NCI-H2107 treated with DMSO at 0.1 percent for 48 hours (cell line): ENCODE measurements around the gene RAP2B.
A peak's percentile ranks its signal among the peaks of the same experiment; 100 is the strongest.

Source experiments
- DNase-seq: peaks from one replicate; lab custom pipeline; 2025; ENCODE audit not compliant: unreplicated experiment; lab: John Stamatoyannopoulos, UW

RAP2B gene

GRCh38 chr3:153159771-153160397, 2.1 kb upstream of the RAP2B start:
- DNase-seq = no peak

GRCh38 chr3:153160451-153161137, 1.4 kb upstream of the RAP2B start:
- DNase-seq = peak; percentile 45

GRCh38 chr3:153161138-153161713, 800 bp upstream of the RAP2B start:
- peak; percentile 97 for DNase-seq

GRCh38 chr3:153162513-153163392, 727 bp downstream of the RAP2B start:
- DNase-seq = no peak

DNA sequence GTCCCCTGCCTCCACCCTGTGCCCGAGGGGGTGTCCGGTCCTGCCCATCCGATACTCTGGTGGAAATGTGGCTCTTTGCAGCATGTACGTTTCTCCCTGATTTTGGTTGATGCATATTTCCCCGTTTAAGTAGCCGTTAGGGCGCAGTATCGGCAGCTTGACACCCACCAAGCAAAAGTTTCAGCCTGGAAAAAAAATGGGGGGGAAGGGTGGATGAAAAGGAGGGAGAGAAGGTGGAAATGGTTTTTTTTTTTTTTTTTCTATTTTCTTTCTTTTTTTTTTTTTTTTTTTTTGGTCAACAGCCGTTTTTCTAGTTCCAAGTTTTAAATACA, 1.3 kb downstream of the RAP2B start:
- no peak for DNase-seq

DNA sequence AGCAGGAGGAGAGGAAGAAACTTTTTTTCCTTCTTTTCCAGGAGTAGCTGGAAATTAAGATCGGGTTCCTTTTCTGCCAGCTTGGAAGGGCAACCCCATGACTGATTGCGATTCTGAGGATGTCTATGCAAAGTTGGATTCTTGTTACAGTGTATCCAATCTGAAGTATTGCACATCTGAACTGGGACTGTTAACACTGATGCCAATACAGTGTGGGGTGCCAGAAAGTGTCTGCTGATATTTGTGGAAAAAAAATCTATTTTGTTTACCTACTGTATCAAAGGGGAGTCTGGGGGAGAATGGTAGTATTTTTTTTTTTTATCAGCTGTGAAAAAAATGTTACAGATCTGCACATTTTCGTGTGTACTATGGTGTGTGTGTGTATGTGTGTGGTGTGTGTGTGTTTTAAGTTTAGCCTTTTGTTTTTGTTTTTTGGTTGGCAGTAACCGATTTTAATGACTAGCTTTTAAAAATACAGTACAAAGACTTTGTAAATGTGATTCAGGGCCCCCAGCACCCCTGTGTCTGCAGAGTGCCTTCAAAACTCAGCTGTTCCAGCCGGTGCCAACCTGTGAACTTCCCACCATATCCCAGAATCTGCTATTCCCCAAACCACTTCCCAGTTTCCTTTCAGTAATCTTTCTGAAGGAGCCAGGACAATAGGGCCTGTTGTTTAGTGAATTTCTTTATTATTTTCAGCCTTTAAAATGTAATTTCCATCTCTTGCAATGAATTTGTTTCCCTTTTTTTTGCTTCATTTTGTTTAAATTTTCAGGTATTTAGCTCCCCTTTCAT, 1.9 kb downstream of the RAP2B start:
- no peak for DNase-seq

DNA sequence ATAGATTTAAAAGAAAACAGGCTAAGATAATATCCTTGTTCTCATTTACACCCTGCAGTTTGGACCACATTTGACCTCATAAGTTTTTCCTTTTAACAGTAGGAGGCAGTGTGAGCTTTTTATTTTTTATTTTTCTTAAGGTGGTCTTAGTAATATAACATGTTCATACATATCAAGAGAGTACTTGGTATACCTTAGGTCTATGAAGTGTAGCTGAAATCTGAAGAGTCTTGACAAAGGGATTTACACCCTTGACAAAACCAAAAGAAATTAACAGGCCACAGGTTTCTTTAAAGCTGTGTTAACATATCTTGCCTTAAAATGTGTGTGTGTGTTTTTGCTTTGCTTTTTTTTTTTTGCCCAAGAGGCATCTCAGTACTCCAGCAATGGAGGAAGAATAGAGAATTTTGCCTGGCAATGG, 3.2 kb downstream of the RAP2B start:
- DNase-seq = no peak

DNA sequence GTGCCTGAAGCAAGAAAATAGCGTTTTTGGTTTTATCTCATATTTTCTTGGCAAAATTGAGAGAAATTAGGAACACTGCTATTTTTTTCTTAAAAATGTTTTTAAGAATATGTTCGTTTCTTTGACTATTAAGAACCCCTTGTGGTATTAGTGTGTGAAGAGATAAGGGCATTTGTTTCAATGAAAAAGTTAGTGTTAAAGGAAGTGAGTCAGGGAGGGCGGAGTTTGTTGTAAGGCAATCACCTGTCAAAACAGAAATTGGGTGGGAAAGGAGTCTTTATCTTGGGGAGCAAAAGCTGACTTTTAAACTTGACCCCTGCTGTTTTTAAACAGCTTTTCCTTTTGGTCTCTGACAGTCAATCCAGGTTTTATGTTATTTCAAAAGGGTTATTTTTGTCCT, 4.2 kb downstream of the RAP2B start:
- no peak for DNase-seq

DNA sequence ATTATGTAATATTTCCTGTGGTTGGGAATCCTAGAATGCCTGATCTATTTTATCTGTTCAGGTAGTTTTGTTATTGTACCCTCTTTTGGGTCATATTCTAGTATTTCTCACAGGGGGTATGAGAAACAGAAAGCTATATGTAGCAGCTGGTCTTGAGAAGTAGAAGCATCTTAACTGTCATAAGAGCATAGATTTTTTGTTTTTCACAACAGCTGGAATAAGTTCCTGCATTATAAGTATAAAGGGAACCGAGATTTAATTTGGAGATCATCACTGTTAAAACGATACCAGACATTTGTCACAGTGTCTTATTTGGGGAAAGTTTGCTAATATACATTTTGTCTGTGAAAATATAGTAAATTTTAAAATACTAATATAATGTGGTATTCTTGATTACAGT, 4.8 kb downstream of the RAP2B start:
- DNase-seq = no peak

GRCh38 chr3:153169793-153170383, 7.9 kb downstream of the RAP2B start:
- no peak for DNase-seq

GRCh38 chr3:153171256-153171655, 9.2 kb downstream of the RAP2B start:
- no peak for DNase-seq

GRCh38 chr3:153171918-153172317, 9.9 kb downstream of the RAP2B start:
- DNase-seq = no peak

- DNase-seq = no peak
Measured at GRCh38 chr3:153172796-153173757, 11.1 kb downstream of the RAP2B start.

GRCh38 chr3:153173758-153174516, 11.9 kb downstream of the RAP2B start:
- no peak for DNase-seq

- DNase-seq = no peak
Measured at GRCh38 chr3:153176197-153176596, 14.2 kb downstream of the RAP2B start.

DNA sequence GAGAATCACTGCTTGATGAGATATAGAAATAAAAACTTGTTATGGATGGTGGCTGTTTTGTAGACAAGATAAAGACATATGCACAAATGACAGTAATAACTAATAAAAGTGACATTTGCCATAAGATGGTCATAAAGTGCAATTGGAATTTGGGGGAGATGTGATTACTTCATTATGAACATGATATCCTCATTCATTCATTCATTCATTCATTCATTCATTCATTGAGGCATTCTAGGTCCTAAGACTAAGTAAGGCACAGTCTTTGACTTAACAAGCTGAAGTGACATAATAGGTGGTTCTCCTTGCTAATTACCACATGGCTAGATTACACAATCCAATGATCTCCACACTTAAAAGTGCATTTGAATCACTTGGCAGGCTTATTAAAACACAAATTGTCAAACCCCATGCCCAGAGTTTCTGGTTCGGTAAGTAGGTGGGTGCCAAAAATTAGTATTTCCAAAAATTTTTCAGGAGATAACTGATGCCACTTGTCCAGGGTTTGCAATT, 18.9 kb downstream of the RAP2B start:
- no peak for DNase-seq

GRCh38 chr3:153182501-153183293, 20.7 kb downstream of the RAP2B start:
- no peak for DNase-seq

DNA sequence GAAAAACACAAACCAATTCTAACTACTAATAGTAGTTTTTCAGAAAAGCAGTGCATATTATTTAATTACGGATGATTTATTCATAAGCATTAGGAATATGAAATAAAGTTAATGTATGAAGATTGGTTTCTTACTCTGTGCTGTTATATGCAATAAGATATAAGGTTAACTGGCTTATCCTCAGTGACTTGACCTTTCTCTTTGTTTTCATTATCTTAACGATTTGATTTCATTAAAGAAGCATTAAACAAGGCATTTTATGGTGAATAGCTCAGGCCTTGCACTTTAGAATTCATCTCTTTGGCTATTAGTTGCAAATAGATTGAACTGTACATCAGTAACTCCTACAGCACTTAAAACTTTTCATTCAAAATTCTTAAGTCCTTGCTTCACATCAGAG, 28.9 kb downstream of the RAP2B start:
- no peak for DNase-seq
